ENCODE results near the gene ZCCHC14. TPM values are rescaled to one million over a fixed set of nuclear protein-coding genes. Genes with fewer than 3 reads are reported as not detected.

Gene ZCCHC14
- total and polyA plus RNA-seq, 2 of the 8 experiments (the other 6 are each of a cell fraction or from before 2014, with no cell fraction given): 8.2 to 28.2 TPM

GRCh38 chr16:87406495-87407088 is 86.2 kb downstream of the ZCCHC14 start:
- Histone ChIP-seq H3K56ac (replicated peaks; ENCODE audit: insufficient read length, low read depth, low read length) (no peak overlapping the region), H3K4me2 (ENCODE audit: insufficient read depth in 1 of 2, low read depth in 2 of 2, low read length in 2 of 2) (no peak overlapping the region), H2BK20ac (ENCODE audit: low read length) (no peak overlapping the region), H2AK5ac (ENCODE audit: low read depth, low read length) (no peak overlapping the region), H3K4me1 (replicated peaks in 1 of 4; ENCODE audit: control insufficient read depth in 3 of 4, insufficient read depth in 4 of 4, low read length in 3 of 4) (no peaks in the 10 kb centered on the region), H3K4ac (replicated peaks; ENCODE audit: insufficient read length, low read depth, low read length) (no peak overlapping the region), H3K23ac (ENCODE audit: insufficient read length) (no peak overlapping the region), H3K9ac (replicated peaks in 1 of 4; ENCODE audit: extremely low read depth in 1 of 4, low read depth in 3 of 4, low read length in 3 of 4) (no peak overlapping the region), H3K9me3 (ENCODE audit: insufficient read depth in 2 of 2, low read depth in 1 of 2, low read length in 1 of 2) (no peaks in the 10 kb centered on the region), H2BK120ac (replicated peaks; ENCODE audit: low read depth, low read length) (no peak overlapping the region), H2BK12ac (ENCODE audit: low read depth, low read length) (no peak overlapping the region), H4K91ac (replicated peaks; ENCODE audit: insufficient read length, low read length) (no peak overlapping the region), H3K79me1 (ENCODE audit: low read depth, low read length) (no peaks in the 10 kb centered on the region; the same call in 1 of the 2 replicates), H3K36me3 (ENCODE audit: control insufficient read depth in 2 of 4, insufficient read depth in 4 of 4, low read length in 3 of 4) (peaks cover 3 to 68% (median 20%) of the 10 kb centered on the region in 4 experiments), H2BK15ac (ENCODE audit: low read length) (no peak overlapping the region), H2AFZ (ENCODE audit: low read length) (no peak overlapping the region), H3K14ac (ENCODE audit: insufficient read length) (no peak overlapping the region), H3K27ac (ENCODE audit: low read depth, low read length) (no peak overlapping the region), H4K5ac (ENCODE audit: insufficient read length, low read depth, low read length) (no peak overlapping the region), H3K4me3 (ENCODE audit: extremely low read depth in 1 of 4, insufficient read depth in 2 of 4, low read depth in 3 of 4, low read length in 4 of 4) (no peak overlapping the region), H3K18ac (ENCODE audit: extremely low read depth, low read length) (no peak overlapping the region), H2BK5ac (ENCODE audit: low read depth, low read length) (no peak overlapping the region), H3K79me2 (ENCODE audit: control insufficient read depth in 1 of 2, insufficient read depth in 2 of 2, low read length in 2 of 2) (no peaks in the 10 kb centered on the region), H3K27me3 (replicated peaks in 1 of 4; ENCODE audit: control insufficient read depth in 3 of 4, extremely low read depth in 1 of 4, insufficient read depth in 3 of 4, low read length in 3 of 4) (no peaks in the 10 kb centered on the region), H3K23me2 (ENCODE audit: low read depth, low read length) (no peaks in the 10 kb centered on the region), H4K8ac (ENCODE audit: extremely low read depth, insufficient read depth, low read length) (no peak overlapping the region), H4K20me1 (replicated peaks in 1 of 2; ENCODE audit: control insufficient read depth in 1 of 2, insufficient read depth in 2 of 2, low read length in 2 of 2) (peaks cover 0 to 8% of the 10 kb centered on the region in 2 experiments)
- ChIA-PET POLR2A (ENCODE audit: partially characterized antibody) (interaction anchor here (1.8 to 2.3 kb wide), 2 partner anchors 11 to 23 kb away, joined by 4 to 8 read pairs; partner anchors contain the start of gene FBXO31), CTCF (ENCODE audit: partially characterized antibody) (interaction anchor here (1.1 to 1.8 kb wide), 3 partner anchors 10 to 14 kb away, joined by 3 to 6 read pairs (median 5); no protein-coding TSS in a partner anchor)
- WGBS, 2 experiments (ENCODE audit: extremely low coverage in 1 of 2, insufficient coverage in 1 of 2, insufficient read length in 1 of 2, insufficient replicate concordance in 2 of 2, low coverage in 1 of 2, low lambda C conversion rate in 2 of 2, missing lambda C conversion rate in 1 of 2): 95% methylated on average over 14 of the region's 14 CpGs; no CpG with 5 or more reads in 1 of the 2 experiments
- no peak for FAIRE-seq
- DNase-seq (ENCODE audit: low read depth in 1 of 2, low spot score in 2 of 2): no peak
- TF ChIP-seq RXRA (IDR thresholded peaks at IDR 0.05; ENCODE audit: insufficient read depth, low read depth, low read length): no peak
- TF ChIP-seq, protein P1, sequence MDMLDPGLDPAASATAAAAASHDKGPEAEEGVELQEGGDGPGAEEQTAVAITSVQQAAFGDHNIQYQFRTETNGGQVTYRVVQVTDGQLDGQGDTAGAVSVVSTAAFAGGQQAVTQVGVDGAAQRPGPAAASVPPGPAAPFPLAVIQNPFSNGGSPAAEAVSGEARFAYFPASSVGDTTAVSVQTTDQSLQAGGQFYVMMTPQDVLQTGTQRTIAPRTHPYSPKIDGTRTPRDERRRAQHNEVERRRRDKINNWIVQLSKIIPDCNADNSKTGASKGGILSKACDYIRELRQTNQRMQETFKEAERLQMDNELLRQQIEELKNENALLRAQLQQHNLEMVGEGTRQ (IDR thresholded peaks at IDR 0.05; ENCODE audit: low read length): no peak
- no peak for TF ChIP-seq TBP (IDR thresholded peaks at IDR 0.05; ENCODE audit: low read depth, low read length)
- no peak for TF ChIP-seq TAF7 (optimal IDR thresholded peaks at IDR 0.05; ENCODE audit: borderline replicate concordance, low read depth, low read length)
- no peak for TF ChIP-seq MAFK (IDR thresholded peaks at IDR 0.05; ENCODE audit: low read depth, low read length)
- TF ChIP-seq JUND (IDR thresholded peaks at IDR 0.05; ENCODE audit: low read length): no peak
- no peak for TF ChIP-seq POU5F1 (IDR thresholded peaks at IDR 0.05; ENCODE audit: low read depth, low read length)
- TF ChIP-seq ATF2 (IDR thresholded peaks at IDR 0.05; ENCODE audit: low read length): no peak
- TF ChIP-seq HDAC6 (IDR thresholded peaks at IDR 0.05; ENCODE audit: low read depth, low read length): no peak
- no peak for TF ChIP-seq SUZ12 (IDR thresholded peaks at IDR 0.05; ENCODE audit: low read length)
- no peak for TF ChIP-seq SP1 (IDR thresholded peaks at IDR 0.05; ENCODE audit: low read depth, low read length)
